ENCODE measurements around the gene TPRKB.
"Not testable (repeated sequence)": the region's sequence is repeated elsewhere in the genome, so short reads cannot be mapped to it uniquely, and the experiment has no call there.

The TPRKB gene

DNA sequence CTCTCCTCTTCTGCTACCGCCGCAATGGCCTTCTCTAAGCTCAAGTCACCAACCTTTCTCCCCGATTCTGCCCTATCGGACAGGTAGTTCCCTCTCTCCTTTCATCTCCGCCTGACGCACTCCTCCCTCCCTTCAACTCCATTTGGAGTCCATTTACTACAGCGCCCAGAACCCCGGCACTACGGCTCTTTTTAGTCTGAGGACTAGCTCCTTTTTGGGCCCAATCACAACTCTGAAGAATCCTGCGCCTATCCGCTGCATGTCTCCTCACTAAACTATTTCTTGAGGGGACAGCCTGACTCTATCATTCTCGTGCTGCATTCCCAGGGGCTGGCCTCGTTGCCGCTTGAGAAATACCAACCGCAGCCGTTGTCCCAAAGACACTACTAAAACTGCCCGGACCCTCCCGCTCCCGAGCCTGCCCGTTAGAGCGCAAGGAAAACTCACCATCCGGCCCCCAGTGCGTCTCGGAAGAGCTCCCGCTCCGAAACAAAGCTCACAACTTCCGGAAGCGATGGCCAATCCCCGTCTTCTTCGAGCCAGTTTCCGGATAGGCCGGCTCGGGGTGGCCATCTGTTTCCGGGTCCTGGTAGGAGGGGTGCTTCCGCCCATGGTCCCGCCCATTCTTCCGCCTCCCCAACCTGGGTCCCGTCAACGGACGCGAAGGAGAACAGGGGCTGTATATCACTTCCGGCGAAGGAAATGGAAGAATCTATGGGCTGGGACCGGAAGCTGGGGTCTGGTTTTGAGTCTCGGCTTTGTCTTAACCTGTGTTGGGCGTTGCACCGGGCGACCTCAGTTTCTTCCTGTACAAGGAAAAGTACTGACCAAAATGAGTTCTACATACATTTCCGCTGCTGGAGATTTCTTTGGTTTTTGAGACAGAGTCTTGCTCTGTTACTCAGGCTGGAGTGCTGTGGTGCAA lies at the start of gene TPRKB:
Gene TPRKB (minus strand): TSS at position 491 of the 925 bp plus-strand sequence. CDS start 2,776 bp downstream, outside the sequence.
- Mint-ChIP-seq H3K4me1 (ENCODE audit: low read depth) (peaks cover 14% of the 10 kb centered on the region), H3K9me3 (peaks cover 6% of the 10 kb centered on the region), H3K27me3 (ENCODE audit: low read depth) (no peaks in the 10 kb centered on the region), H3K4me3 (peak within 1 kb of the TSS; percentile 97), H3K27ac (peak within 1 kb of the TSS; percentile 91), H3K36me3 (ENCODE audit: low read depth) (peaks cover 31% of the 10 kb centered on the region)
- peak; percentile 96 for DNase-seq (ENCODE audit: low spot score)

DNA sequence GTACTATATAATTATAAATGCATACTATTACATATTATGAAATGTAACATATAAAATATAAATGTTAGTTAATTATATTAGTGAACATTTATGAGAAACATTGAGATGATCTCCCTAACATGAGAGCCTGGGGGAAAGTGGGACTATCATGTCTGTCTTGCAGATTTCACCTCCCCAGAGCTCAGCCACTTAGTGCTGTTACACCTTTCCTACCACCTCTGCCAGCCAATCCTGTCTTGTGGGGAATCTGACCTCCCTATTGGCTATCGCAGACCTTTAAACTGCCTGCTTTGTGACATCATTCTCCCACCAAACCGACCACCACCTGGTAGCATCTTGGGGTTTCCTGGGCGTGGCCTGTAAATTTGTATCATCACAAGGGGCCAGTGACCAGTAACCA lies 46.7 kb upstream of the TPRKB start, which contains the start of gene C2orf78:
Gene C2orf78 (plus strand): TSS at position 301 of the 400 bp plus-strand sequence. CDS start 127 bp downstream, outside the sequence.
- not testable (repeated sequence) for DNase-seq (ENCODE audit: low spot score)

DNA sequence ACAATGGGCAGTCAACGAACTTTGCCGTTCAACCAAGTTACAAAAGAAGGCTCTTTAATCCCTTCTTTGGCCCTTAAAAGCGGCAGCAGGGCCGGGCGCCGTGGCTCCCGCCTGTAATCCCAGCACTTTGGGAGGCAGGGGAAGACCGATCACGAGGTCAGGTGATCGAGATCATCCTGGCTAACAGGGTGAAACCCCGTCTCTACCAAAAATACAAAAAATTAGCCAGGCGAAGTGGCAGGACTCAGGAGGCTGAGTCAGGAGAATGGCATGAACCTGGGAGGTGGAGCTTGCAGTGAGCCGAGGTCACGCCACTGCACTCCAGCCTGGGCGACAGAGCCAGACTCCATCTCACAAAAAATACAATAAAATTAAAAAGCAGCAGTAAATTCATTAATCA lies 46.3 kb upstream of the TPRKB start:
- not testable (repeated sequence) for DNase-seq (ENCODE audit: low spot score); H3K27ac Mint-ChIP-seq; H3K36me3 Mint-ChIP-seq (ENCODE audit: low read depth); H3K9me3 Mint-ChIP-seq; H3K4me3 Mint-ChIP-seq; H3K4me1 Mint-ChIP-seq (ENCODE audit: low read depth); H3K27me3 Mint-ChIP-seq (ENCODE audit: low read depth)

More for the DNA sequence above, 46.7 kb upstream of the TPRKB start, which contains the start of gene C2orf78:
- H3K4me3 Mint-ChIP-seq; H3K36me3 Mint-ChIP-seq (ENCODE audit: low read depth); H3K27me3 Mint-ChIP-seq (ENCODE audit: low read depth); H3K9me3 Mint-ChIP-seq; H3K27ac Mint-ChIP-seq; H3K4me1 Mint-ChIP-seq (ENCODE audit: low read depth): not testable (repeated sequence)

DNA sequence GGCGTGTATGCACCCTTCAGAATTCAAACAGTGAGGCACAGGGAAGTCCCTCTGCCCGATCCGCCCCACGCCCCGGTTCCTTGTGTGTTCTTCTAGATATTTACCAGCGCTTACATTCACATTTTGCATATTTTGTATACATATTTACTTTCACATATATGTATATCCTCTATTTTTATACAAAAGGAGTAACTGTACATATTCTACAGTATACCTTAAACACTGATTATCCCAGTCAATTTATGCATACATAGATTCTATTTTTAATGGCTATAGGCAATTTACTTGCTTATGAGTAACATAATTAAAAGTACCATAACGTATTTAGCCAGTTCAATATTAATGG lies 43.1 kb upstream of the TPRKB start:
- H3K4me1 Mint-ChIP-seq (ENCODE audit: low read depth), result peaks cover 11% of the 10 kb centered on the region
- no peak for DNase-seq (ENCODE audit: low spot score)
- H3K36me3 Mint-ChIP-seq (ENCODE audit: low read depth), result peaks cover 18% of the 10 kb centered on the region
- no peaks in the 10 kb centered on the region for H3K9me3 Mint-ChIP-seq
- H3K4me3 Mint-ChIP-seq, result peak overlapping the region; percentile 97
- H3K27ac Mint-ChIP-seq, result peak overlapping the region; percentile 95
- peaks cover 3% of the 10 kb centered on the region for H3K27me3 Mint-ChIP-seq (ENCODE audit: low read depth)

DNA sequence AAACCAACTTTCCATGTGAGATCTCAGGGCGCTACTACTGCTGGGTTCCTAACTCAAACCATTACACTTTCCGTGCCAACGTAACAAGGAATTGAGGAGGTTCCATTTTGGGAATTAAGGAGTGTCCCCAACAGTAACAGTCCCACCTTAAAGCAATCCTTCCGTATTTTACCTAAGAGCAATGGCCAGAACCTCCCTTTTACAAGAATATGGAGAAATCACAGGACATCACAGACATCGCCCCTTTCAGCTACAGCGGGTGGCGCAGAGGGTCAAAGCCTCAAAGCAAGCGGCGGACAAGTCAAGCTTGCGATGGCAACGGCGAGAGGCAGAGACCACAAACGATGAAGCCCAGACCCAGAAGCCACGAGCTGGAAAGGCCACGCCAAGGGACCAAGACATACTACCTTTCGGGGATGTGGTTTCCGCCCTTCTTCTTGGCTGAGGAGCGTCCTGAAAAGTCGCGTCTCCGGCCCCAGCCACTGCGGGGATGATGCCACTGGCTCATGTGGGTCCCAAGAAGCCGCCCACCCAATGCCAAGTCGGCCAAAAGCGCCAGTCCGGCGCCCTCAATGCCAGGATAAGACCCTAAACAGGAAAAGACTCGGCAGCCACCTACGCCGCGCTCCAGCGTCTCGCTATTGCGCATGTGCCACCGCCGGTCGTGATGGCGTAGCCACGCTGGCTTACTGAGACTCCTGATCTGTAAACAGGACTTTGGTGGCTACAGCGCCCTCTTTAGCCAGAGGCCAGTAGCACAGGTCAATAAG lies 42.5 kb upstream of the TPRKB start, which contains the start of gene DUSP11:
Gene DUSP11 (minus strand): TSS at position 637 of the 770 bp plus-strand sequence. CDS start 129 bp downstream, at position 508.
- peaks cover 23% of the 10 kb centered on the region for H3K36me3 Mint-ChIP-seq (ENCODE audit: low read depth)
- H3K4me3 Mint-ChIP-seq, result peak within 1 kb of the TSS; percentile 97
- no peaks in the 10 kb centered on the region for H3K9me3 Mint-ChIP-seq
- peaks cover 11% of the 10 kb centered on the region for H3K4me1 Mint-ChIP-seq (ENCODE audit: low read depth)
- peak; percentile 96 for DNase-seq (ENCODE audit: low spot score)
- H3K27me3 Mint-ChIP-seq (ENCODE audit: low read depth), result peaks cover 3% of the 10 kb centered on the region
- H3K27ac Mint-ChIP-seq, result peak within 1 kb of the TSS; percentile 95

DNA sequence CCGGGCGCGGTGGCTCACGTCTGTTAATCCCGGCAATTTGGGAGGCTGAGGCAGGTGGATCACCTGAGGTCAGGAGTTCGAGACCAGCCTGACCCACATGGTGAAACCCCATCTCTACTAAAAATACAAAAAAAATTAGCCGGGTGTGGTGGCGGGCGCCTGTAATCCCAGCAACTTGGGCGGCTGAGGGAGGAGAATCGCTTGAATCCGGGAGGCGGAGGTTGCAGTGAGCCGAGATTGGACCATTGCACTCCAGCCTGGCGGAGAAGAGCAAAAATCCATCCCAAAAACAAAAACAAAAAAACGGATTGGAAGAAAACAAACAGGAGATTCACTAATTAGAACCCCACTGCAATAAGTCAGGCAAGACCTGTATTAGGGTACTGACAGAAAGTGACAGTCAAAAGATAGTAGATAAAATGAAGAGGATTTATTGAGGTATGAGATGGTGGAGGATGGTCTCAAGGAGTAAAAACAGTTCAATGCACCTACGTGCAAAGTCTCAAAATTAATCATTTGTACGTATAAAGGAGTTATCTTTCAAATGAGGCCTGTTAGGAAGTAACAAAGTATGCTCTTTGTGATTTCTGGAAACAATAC lies 41.8 kb upstream of the TPRKB start:
- Mint-ChIP-seq H3K27ac (peak overlapping the region; percentile 95), H3K36me3 (ENCODE audit: low read depth) (peaks cover 29% of the 10 kb centered on the region), H3K4me1 (ENCODE audit: low read depth) (peaks cover 14% of the 10 kb centered on the region), H3K4me3 (peak overlapping the region; percentile 97)
- H3K9me3 Mint-ChIP-seq; DNase-seq (ENCODE audit: low spot score); H3K27me3 Mint-ChIP-seq (ENCODE audit: low read depth): not testable (repeated sequence)

DNA sequence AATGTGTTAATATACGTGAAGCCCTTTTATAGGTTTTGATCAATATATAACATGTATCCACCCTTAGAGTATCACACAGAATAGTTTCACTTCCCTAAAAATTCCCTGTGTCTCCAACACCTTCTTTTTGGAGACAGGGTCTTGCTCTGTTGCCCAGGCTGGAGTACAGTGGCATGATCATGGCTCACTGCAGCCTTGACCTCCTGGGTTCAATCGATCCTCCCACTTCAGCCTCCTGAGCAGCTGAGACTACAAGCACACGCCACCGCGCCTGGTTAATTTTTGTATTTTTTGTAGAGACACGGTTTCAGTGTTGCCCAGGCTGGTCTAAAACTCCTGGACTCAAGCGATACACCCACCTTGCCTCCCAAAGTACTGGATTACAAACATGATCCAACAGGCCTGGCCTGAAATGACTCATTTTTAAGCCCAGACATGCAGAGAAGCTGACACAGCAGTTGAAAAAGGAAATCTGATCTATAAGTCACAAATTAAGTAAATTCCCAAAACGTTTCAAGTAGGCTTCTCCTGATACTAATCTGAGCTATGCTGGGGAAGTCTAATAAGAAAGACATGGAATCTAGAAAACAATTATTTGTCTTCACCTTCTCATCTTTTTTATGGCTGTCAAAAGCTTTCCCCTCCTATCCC lies 39.8 kb upstream of the TPRKB start:
- Mint-ChIP-seq H3K9me3 (no peaks in the 10 kb centered on the region), H3K36me3 (ENCODE audit: low read depth) (peaks cover 41% of the 10 kb centered on the region), H3K27ac (no peak overlapping the region), H3K27me3 (ENCODE audit: low read depth) (no peaks in the 10 kb centered on the region), H3K4me1 (ENCODE audit: low read depth) (peaks cover 14% of the 10 kb centered on the region), H3K4me3 (no peak overlapping the region)
- DNase-seq (ENCODE audit: low spot score), result no peak

DNA sequence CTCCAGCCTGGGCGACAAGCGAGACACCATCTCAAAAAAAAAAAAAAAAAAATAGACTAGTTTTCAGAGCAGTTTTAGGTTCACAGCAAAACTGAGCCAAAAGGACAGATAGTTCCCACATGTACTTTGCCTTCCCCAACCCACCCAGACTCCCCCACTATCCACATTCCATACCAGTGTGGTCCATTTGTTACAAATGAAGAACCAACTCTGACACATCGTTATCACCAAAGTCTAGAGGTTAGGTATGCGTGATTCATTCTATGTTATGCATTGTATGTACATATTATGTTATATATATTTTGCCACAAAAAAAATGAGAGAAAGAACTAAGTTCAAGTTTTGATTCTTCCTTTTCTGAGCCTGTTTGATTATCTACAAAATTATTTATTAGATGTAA lies 39.2 kb upstream of the TPRKB start:
- H3K36me3 Mint-ChIP-seq (ENCODE audit: low read depth), result peaks cover 44% of the 10 kb centered on the region
- H3K4me3 Mint-ChIP-seq, result no peak overlapping the region
- no peak for DNase-seq (ENCODE audit: low spot score)
- no peaks in the 10 kb centered on the region for H3K27me3 Mint-ChIP-seq (ENCODE audit: low read depth)
- H3K27ac Mint-ChIP-seq, result no peak overlapping the region
- H3K9me3 Mint-ChIP-seq, result no peaks in the 10 kb centered on the region
- peaks cover 14% of the 10 kb centered on the region for H3K4me1 Mint-ChIP-seq (ENCODE audit: low read depth)

DNA sequence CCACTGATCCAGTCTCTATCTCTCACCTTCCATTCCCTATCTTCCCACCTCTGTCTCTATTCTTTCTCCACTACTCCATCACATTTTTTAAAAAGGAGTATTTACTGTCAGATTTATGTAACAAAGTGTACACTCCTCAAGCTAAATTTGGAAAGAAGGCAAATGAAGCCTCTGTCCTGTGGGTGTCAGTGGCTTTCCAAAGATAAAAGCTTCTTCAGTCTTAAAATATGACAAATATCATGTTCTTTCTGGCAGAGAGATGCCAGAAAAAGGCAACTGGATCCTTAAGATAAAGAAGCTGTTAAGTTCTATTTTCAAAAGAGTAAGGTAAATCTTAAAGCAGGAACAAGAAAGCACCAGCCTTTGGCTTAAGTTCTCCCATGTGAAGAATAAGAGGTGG lies 35.7 kb upstream of the TPRKB start:
- Mint-ChIP-seq H3K9me3 (no peaks in the 10 kb centered on the region), H3K36me3 (ENCODE audit: low read depth) (peaks cover 65% of the 10 kb centered on the region), H3K4me3 (no peak overlapping the region), H3K27me3 (ENCODE audit: low read depth) (no peaks in the 10 kb centered on the region), H3K4me1 (ENCODE audit: low read depth) (peaks cover 9% of the 10 kb centered on the region), H3K27ac (no peak overlapping the region)
- no peak for DNase-seq (ENCODE audit: low spot score)

DNA sequence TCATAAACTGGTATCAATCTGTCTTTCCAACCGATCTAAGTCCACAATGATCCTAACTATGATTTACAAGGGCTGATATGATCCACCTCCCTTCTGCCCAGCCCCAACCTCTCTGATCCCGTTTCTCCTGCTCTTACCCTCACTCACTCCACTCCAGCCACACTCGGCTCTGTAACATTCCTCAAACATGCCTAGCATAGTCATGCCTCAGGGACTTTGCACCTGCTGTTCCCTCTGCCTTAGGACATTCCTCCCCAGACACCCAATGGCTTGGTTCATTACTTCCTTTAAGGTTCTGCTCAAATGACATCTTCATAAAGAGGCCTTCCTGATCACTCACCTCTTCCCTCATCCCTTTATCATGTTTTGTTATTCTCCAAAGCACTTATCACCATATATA lies 33.6 kb upstream of the TPRKB start:
- Mint-ChIP-seq H3K4me1 (ENCODE audit: low read depth) (peaks cover 7% of the 10 kb centered on the region), H3K4me3 (no peak overlapping the region), H3K27ac (no peak overlapping the region), H3K27me3 (ENCODE audit: low read depth) (no peaks in the 10 kb centered on the region), H3K9me3 (no peaks in the 10 kb centered on the region), H3K36me3 (ENCODE audit: low read depth) (peaks cover 63% of the 10 kb centered on the region)
- no peak for DNase-seq (ENCODE audit: low spot score)

DNA sequence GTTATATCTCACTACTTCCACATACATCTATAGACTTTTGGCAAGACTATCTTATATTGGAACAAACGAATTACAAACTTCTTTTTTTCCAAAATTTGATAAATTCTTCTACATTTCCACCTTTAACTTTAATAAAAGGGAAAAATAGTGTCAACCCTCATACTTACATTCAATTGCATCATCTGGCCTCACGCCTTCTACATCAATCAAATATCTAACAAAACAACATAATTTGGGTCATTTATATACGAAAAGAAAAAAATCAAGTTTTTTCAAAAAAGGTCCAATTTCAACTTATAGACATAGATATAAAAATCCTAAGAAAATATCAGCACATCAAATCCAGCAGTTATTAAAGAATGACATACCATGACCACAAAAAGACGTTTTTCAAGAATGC lies 29.8 kb upstream of the TPRKB start:
- H3K27me3 Mint-ChIP-seq (ENCODE audit: low read depth), result no peaks in the 10 kb centered on the region

DNA sequence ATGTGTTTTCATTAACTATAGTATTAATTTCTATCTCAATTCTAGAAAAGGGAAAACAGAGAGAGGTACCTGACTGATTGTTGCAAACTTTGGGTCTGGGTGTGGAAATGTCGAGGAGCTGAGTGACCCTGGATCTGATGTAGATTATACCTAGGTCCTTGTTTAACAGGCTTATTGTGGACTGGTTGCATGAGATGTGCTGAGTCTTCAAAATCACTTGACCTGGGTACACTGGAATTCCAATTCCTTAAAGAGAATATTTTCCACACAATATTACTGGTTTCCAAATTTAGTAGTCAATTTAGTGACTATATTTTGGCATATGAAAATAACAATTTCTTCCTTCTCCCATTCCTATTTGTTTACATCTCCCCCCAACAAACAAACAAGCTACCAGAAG lies 29.2 kb upstream of the TPRKB start:
- DNase-seq (ENCODE audit: low spot score), result no peak
- H3K27ac Mint-ChIP-seq, result no peak overlapping the region
- H3K9me3 Mint-ChIP-seq, result no peaks in the 10 kb centered on the region
- H3K4me3 Mint-ChIP-seq, result no peak overlapping the region
- H3K4me1 Mint-ChIP-seq (ENCODE audit: low read depth), result peaks cover 4% of the 10 kb centered on the region
- peaks cover 60% of the 10 kb centered on the region for H3K36me3 Mint-ChIP-seq (ENCODE audit: low read depth)
- no peaks in the 10 kb centered on the region for H3K27me3 Mint-ChIP-seq (ENCODE audit: low read depth)

More for the DNA sequence above, 29.8 kb upstream of the TPRKB start:
- Mint-ChIP-seq H3K4me3 (no peak overlapping the region), H3K36me3 (ENCODE audit: low read depth) (peaks cover 60% of the 10 kb centered on the region), H3K27ac (no peak overlapping the region), H3K4me1 (ENCODE audit: low read depth) (peaks cover 4% of the 10 kb centered on the region), H3K9me3 (no peaks in the 10 kb centered on the region)
- no peak for DNase-seq (ENCODE audit: low spot score)

DNA sequence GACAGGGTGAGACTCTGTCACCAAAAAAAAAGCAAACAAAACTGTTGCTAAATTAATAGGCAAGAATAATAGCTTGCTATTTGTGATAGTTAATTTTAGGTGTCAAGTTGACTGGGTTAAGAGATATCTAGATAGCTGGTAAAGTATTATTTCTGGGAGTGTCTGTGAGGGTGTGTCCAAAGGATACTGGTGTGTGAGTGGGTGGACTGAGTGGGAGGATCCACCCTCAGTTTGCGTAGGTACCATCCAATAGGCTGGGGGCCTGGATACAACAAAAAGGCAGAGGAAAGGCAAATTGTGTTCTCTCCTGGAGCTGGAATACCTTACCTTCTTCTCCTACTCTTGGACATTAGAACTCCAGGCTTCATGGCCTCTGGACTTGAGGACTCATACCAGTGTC lies 27.8 kb upstream of the TPRKB start:
- Mint-ChIP-seq H3K27me3 (ENCODE audit: low read depth) (no peaks in the 10 kb centered on the region), H3K9me3 (no peaks in the 10 kb centered on the region), H3K27ac (no peak overlapping the region), H3K4me3 (no peak overlapping the region), H3K36me3 (ENCODE audit: low read depth) (peaks cover 58% of the 10 kb centered on the region), H3K4me1 (ENCODE audit: low read depth) (no peaks in the 10 kb centered on the region)
- no peak for DNase-seq (ENCODE audit: low spot score)
